SU-DHL-6 (cell line): ENCODE data around the gene AMZ1.

ENCODE experiments used
- H2AFZ ChIP-seq: fragments of 200-600 bp; sonication (generic); 2 replicates; pipeline ENCODE4 v1.6.1; 2014; ENCODE audit warnings: low read depth, mild to moderate bottlenecking, moderate library complexity, mixed read lengths, antibody characterized with exemption, low read length; ENCODE audit not compliant: severe bottlenecking
- H3F3A ChIP-seq: fragments of 200-600 bp; shearing (Covaris generic); 2 replicates; pipeline ENCODE4 v1.6.0; 2016; ENCODE audit warnings: antibody characterized with exemption, mild to moderate bottlenecking; ENCODE audit not compliant: insufficient read depth
- H3K27ac ChIP-seq: fragments of 200-600 bp; sonication (generic); 2 replicates; pipeline ENCODE4 v1.5.1; 2016; ENCODE audit warnings: low read depth, mild to moderate bottlenecking, low read length, moderate library complexity, mixed read lengths
- H3K27me3 ChIP-seq: fragments of 200-600 bp; sonication (generic), shearing (Covaris generic); 2 replicates; pipeline ENCODE4 v1.6.0; 2014; ENCODE audit warnings: mild to moderate bottlenecking, low read length
- H3K36me3 ChIP-seq: fragments of 200-600 bp; sonication (generic); 2 replicates; pipeline ENCODE4 v1.6.1; 2014; ENCODE audit warnings: mild to moderate bottlenecking, low read length, mixed read lengths
- H3K4me2 ChIP-seq: fragments of 300-600, 200-600 bp; shearing (Covaris generic), sonication (generic); 2 replicates; pipeline ENCODE4 v1.6.0; 2014; ENCODE audit warnings: low read length, low read depth, mild to moderate bottlenecking; ENCODE audit not compliant: poor library complexity, severe bottlenecking
- H3K4me3 ChIP-seq: fragments of 200-600 bp; sonication (generic); 2 replicates; pipeline ENCODE4 v1.5.1; 2014; ENCODE audit warnings: antibody characterized with exemption, low read length, mild to moderate bottlenecking, mixed read lengths; ENCODE audit not compliant: insufficient read depth, poor library complexity, severe bottlenecking
- H3K79me2 ChIP-seq: fragments of 200-600 bp; sonication (generic); 2 replicates; pipeline ENCODE4 v1.6.1; 2014; ENCODE audit warnings: mild to moderate bottlenecking, low read length, moderate library complexity; ENCODE audit not compliant: insufficient read depth
- H3K9ac ChIP-seq: fragments of 200-600 bp; sonication (generic); 2 replicates; pipeline ENCODE4 v1.7.0; 2014; ENCODE audit warnings: mild to moderate bottlenecking, low read length
- H3K9me2 ChIP-seq: fragments of 200-600 bp; sonication (generic); replicated peaks from 2 replicates; pipeline ENCODE4 v1.6.1; 2014; ENCODE audit warnings: low read length; ENCODE audit not compliant: insufficient read depth
- H3K9me3 ChIP-seq: fragments of 200-600 bp; sonication (generic); 2 replicates; pipeline ENCODE4 v1.6.1; 2014; ENCODE audit warnings: low read length, mixed read lengths; ENCODE audit not compliant: insufficient read depth
- H4K20me1 ChIP-seq: fragments of 200-600 bp; sonication (generic); 2 replicates; pipeline ENCODE4 v1.6.1; 2014; ENCODE audit warnings: low read depth, mild to moderate bottlenecking, antibody characterized with exemption, low read length, moderate library complexity, mixed read lengths
- CTCF ChIP-seq: fragments of 200-600 bp; sonication (generic); IDR thresholded peaks from one replicate; pipeline ENCODE4 v1.5.1; 2017; ENCODE audit warnings: antibody characterized with exemption, mild to moderate bottlenecking, low read length, moderate library complexity; ENCODE audit not compliant: insufficient read depth, poor library complexity, severe bottlenecking
- EZH2phosphoT487 ChIP-seq: fragments of 200-600 bp; sonication (generic), shearing (Covaris generic); conservative IDR thresholded peaks from 2 replicates; pipeline ENCODE4 v1.6.1; 2018; ENCODE audit warnings: mild to moderate bottlenecking, antibody characterized with exemption, low read length, moderate library complexity, mixed read lengths

Gene AMZ1

GRCh38 chr7:2718296-2718965, 30.4 kb downstream of the AMZ1 start:
- no peaks in the 10 kb centered on the region for H3K36me3 ChIP-seq
- no peak overlapping the region for H3K27ac ChIP-seq
- no peak overlapping the region for H2AFZ ChIP-seq
- no peak overlapping the region for H3K4me2 ChIP-seq
- no peaks in the 10 kb centered on the region for H3K9me3 ChIP-seq
- peaks cover 10% of the 10 kb centered on the region; the same call in 1 of the 2 replicates for H3F3A ChIP-seq
- H3K9me2 ChIP-seq = no peaks in the 10 kb centered on the region
- H3K79me2 ChIP-seq = no peaks in the 10 kb centered on the region
- H3K4me3 ChIP-seq = no peak overlapping the region
- H4K20me1 ChIP-seq = no peaks in the 10 kb centered on the region
- H3K9ac ChIP-seq = no peak overlapping the region
- no peak for TF ChIP-seq CTCF
- TF ChIP-seq EZH2phosphoT487 = no peak
- H3K27me3 ChIP-seq = no peaks in the 10 kb centered on the region

- no peaks in the 10 kb centered on the region for H3K27me3 ChIP-seq
- H3K9me2 ChIP-seq = no peaks in the 10 kb centered on the region
- H3F3A ChIP-seq = peaks cover 10% of the 10 kb centered on the region; the same call in 1 of the 2 replicates
- H3K79me2 ChIP-seq = no peaks in the 10 kb centered on the region
- no peaks in the 10 kb centered on the region for H3K36me3 ChIP-seq
- H4K20me1 ChIP-seq = no peaks in the 10 kb centered on the region
- H3K4me2 ChIP-seq = no peak overlapping the region
- H3K27ac ChIP-seq = no peak overlapping the region
- no peak overlapping the region for H2AFZ ChIP-seq
- H3K4me3 ChIP-seq = no peak overlapping the region
- H3K9ac ChIP-seq = no peak overlapping the region
- H3K9me3 ChIP-seq = no peaks in the 10 kb centered on the region
- TF ChIP-seq CTCF (peak; percentile 81), EZH2phosphoT487 (no peak)
These were observed 31.0 kb downstream of the AMZ1 start for GRCh38 chr7:2719007-2719406.

- no peaks in the 10 kb centered on the region for H3K36me3 ChIP-seq
These were observed 32.0 kb downstream of the AMZ1 start for GRCh38 chr7:2720024-2720423.

More at GRCh38 chr7:2720024-2720423, 32.0 kb downstream of the AMZ1 start:
- H3K9ac ChIP-seq = no peak overlapping the region
- H3K4me2 ChIP-seq = no peak overlapping the region
- H2AFZ ChIP-seq = no peak overlapping the region
- no peaks in the 10 kb centered on the region for H4K20me1 ChIP-seq
- no peak overlapping the region for H3K4me3 ChIP-seq
- no peaks in the 10 kb centered on the region for H3K9me2 ChIP-seq
- H3K27me3 ChIP-seq = no peaks in the 10 kb centered on the region
- no peaks in the 10 kb centered on the region for H3K79me2 ChIP-seq
- H3K27ac ChIP-seq = no peak overlapping the region
- no peaks in the 10 kb centered on the region for H3K9me3 ChIP-seq
- H3F3A ChIP-seq = 0 out of 2 replicates have a peak, but pooled peaks cover 8% of the 10 kb centered on the region
- TF ChIP-seq EZH2phosphoT487 (no peak), CTCF (no peak)
